Type B pancreatic cell (in vitro differentiated cells): ENCODE data around the gene RPL18A. TPM values are rescaled to one million over a fixed set of nuclear protein-coding genes. Genes with fewer than 3 reads are reported as not detected.
A peak's percentile ranks its signal among the peaks of the same experiment; 100 is the strongest.

Source experiments
- DNase-seq: peaks from one replicate; pipeline ENCODE4 v3.0.0; 2021; ENCODE audit warnings: mixed read lengths; ENCODE audit not compliant: unreplicated experiment; ENCODE audit errors: extremely low spot score
- H3K27ac Mint-ChIP-seq: 2 replicates; pipeline ENCODE4 v1.8.0; 2021; ENCODE audit warnings: mild to moderate bottlenecking, mixed read lengths
- H3K27me3 Mint-ChIP-seq: 2 replicates; pipeline ENCODE4 v1.8.0; 2021; ENCODE audit warnings: mixed read lengths
- H3K36me3 Mint-ChIP-seq: 2 replicates; pipeline ENCODE4 v1.8.0; 2021; ENCODE audit warnings: mixed read lengths
- H3K4me1 Mint-ChIP-seq: one replicate; pipeline ENCODE4 v1.8.0; 2021; ENCODE audit warnings: mixed read lengths; ENCODE audit not compliant: unreplicated experiment
- H3K4me3 Mint-ChIP-seq: 2 replicates; pipeline ENCODE4 v1.8.0; 2021; ENCODE audit warnings: mild to moderate bottlenecking, mixed read lengths
- H3K9me3 Mint-ChIP-seq: 2 replicates; pipeline ENCODE4 v1.8.0; 2021; ENCODE audit warnings: mixed read lengths
- total RNA-seq: library from RNA; stranded (reverse); gene quantifications from 2 replicates; pipeline ENCODE4 v1.2.1, GENCODE V29; 2021; ENCODE audit warnings: low replicate concordance
- TF ChIP-seq, protein P1 (sequence below): fragments of 200-600 bp; sonication (generic); conservative IDR thresholded peaks from 2 replicates; pipeline ENCODE4 v1.5.0; 2021; ENCODE audit warnings: antibody characterized with exemption, mild to moderate bottlenecking

RPL18A gene
- total RNA-seq, 1 donor from 2014 or later = 2,537 TPM

- Mint-ChIP-seq H3K27me3 (peaks cover 21% of the 10 kb centered on the region), H3K4me1 (no peaks in the 10 kb centered on the region), H3K4me3 (no peak overlapping the region), H3K27ac (no peak overlapping the region), H3K9me3 (no peaks in the 10 kb centered on the region), H3K36me3 (no peaks in the 10 kb centered on the region)
- TF ChIP-seq, protein P1, sequence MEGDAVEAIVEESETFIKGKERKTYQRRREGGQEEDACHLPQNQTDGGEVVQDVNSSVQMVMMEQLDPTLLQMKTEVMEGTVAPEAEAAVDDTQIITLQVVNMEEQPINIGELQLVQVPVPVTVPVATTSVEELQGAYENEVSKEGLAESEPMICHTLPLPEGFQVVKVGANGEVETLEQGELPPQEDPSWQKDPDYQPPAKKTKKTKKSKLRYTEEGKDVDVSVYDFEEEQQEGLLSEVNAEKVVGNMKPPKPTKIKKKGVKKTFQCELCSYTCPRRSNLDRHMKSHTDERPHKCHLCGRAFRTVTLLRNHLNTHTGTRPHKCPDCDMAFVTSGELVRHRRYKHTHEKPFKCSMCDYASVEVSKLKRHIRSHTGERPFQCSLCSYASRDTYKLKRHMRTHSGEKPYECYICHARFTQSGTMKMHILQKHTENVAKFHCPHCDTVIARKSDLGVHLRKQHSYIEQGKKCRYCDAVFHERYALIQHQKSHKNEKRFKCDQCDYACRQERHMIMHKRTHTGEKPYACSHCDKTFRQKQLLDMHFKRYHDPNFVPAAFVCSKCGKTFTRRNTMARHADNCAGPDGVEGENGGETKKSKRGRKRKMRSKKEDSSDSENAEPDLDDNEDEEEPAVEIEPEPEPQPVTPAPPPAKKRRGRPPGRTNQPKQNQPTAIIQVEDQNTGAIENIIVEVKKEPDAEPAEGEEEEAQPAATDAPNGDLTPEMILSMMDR = no peak
- no peak for DNase-seq
Observed at GRCh38 chr19:17843292-17843827, 16.4 kb upstream of the RPL18A start.

DNA sequence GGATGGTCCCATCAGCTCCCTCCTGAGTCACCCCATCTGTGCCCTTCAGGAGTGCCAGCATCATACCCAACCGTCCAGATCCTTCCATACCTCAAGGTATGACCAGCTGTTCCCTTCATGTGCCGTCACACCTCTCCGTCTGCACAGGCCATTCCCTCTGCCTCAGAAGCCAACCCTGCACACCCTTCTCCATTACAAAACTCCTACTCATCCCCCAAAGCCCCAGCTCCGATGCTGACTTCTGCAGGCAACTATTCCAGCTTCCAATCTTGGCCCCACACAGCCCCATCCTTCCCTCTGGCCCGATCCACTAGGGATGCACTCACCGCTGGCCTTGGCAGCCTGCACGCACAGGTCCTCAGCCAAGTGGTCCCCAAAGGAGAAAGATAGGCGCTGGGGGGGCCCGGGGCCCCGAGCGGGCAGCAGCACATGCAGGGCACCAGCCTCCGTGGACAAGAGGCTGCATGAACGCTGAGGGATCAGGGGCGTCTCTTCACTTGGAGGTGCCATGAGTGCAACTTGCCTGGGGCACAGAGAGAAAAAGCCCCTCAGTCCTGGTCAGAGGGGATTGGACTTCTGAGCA lies 15.7 kb upstream of the RPL18A start:
- Mint-ChIP-seq H3K27me3 (peaks cover 18% of the 10 kb centered on the region), H3K4me1 (no peaks in the 10 kb centered on the region), H3K27ac (no peak overlapping the region), H3K36me3 (no peaks in the 10 kb centered on the region), H3K9me3 (no peaks in the 10 kb centered on the region), H3K4me3 (no peak overlapping the region)
- DNase-seq = no peak
- TF ChIP-seq, protein P1 = no peak

- Mint-ChIP-seq H3K9me3 (no peaks in the 10 kb centered on the region), H3K27me3 (peaks cover 5% of the 10 kb centered on the region), H3K4me3 (no peak overlapping the region), H3K27ac (no peak overlapping the region), H3K36me3 (no peaks in the 10 kb centered on the region), H3K4me1 (no peaks in the 10 kb centered on the region)
- TF ChIP-seq, protein P1 = no peak
- DNase-seq = no peak
Observed at GRCh38 chr19:17846146-17846545, 13.6 kb upstream of the RPL18A start.

DNA sequence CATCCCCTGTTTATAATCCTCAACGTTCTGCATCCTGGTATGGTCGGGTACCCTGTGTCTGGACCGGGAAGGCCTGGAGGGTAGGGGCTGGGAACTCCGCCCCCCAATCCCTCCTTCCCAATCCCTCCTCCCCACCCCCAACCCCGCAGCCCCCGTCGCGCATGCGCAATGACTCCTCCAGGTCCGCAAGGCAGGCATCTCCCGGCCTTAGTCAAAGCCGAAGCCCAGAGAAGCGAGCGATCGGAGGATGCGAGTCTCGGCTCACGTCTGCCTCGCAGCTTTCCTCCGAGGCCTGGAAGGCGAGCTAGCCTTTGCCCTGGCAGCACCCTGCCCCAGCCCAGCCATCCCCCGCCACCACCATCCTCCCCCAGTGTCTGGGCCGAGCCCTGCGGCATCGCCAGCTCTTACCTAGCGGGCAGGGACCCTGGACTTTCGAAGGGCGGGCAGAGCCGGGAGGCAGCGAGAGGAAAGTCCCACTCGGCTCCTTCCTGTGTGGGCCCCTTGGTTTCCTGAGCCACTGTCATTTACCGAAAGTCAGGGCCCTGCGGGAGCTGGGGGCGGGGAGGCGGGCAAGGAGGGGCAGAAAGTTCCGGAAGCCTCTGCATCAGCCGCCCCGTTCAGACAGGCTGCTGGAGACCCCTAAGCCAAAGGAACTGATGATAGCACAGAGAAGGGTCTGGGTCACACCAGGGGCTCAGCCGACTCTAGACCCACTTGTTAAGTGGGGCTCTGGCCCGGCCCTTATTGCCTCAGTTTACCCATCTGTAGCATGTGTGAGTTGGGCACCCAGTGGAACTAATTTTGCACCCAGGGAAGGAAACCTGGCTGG lies 12.0 kb upstream of the RPL18A start, which contains the start of gene JAK3:
TSS of gene JAK3 (minus strand) at position 445 of the 829 bp plus-strand sequence. CDS start 3,565 bp downstream, outside the sequence.
- Mint-ChIP-seq H3K4me1 (no peaks in the 10 kb centered on the region), H3K27ac (peak within 1 kb of the TSS; percentile 23), H3K9me3 (no peaks in the 10 kb centered on the region), H3K36me3 (no peaks in the 10 kb centered on the region), H3K27me3 (peaks cover 4% of the 10 kb centered on the region), H3K4me3 (peak within 1 kb of the TSS; percentile 34)
- TF ChIP-seq, protein P1 = no peak
- DNase-seq = peak; percentile 81

- Mint-ChIP-seq H3K4me3 (no peak overlapping the region), H3K36me3 (no peaks in the 10 kb centered on the region), H3K27me3 (peaks cover 4% of the 10 kb centered on the region), H3K9me3 (no peaks in the 10 kb centered on the region), H3K4me1 (no peaks in the 10 kb centered on the region), H3K27ac (no peak overlapping the region)
- TF ChIP-seq, protein P1 = no peak
- no peak for DNase-seq
Observed at GRCh38 chr19:17848595-17849292, 11.0 kb upstream of the RPL18A start.
